Astrocyte (in vitro differentiated cells and primary cell): Measurements from ENCODE around the gene SPINK5.

Experiments used
- EZH2 ChIP-seq: IDR thresholded peaks from 2 replicates; pipeline ENCODE4 v1.6.1; 2012; ENCODE audit warnings: mild to moderate bottlenecking, low read length, inconsistent platforms; ENCODE audit not compliant: insufficient read depth
- TF ChIP-seq, protein P1 (sequence below): IDR thresholded peaks from 2 replicates; pipeline ENCODE4 v1.5.1; 2011; ENCODE audit warnings: low read depth, mild to moderate bottlenecking, inconsistent platforms, low read length, moderate library complexity; ENCODE audit not compliant: insufficient read depth

DNA sequence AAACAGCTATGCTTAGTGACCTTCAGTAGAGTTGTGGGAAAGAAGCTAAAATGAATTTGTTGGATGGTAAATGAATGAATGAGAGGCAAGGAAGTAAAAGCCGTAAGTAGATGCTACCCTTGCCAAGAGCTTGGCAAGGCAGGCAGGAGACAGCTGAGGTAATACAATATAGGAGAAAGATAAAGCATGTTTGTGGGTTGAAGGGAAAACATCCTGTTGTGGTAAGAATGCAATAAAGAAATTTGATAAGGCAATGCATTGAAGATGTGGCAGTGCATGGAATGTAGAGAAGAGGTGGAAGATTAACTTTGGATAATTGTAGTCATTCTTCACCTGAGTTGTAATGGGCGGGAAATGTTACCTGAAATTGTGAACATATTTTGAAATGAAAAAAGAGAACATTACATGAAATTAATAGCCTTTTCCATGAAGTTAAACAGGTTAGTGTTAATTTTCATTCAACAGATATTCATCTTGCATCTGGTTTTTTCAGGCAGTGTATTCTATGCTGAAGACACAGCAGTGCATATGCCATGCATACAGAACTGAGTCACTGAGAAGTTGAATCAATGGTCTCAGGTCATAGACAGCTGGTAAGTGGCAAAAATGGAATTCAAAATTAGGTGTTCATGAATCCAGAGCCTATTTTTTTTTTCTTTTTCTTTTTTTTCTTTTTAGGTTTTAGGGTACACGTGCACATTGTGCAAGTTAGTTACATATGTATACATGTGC is 43.4 kb upstream of the SPINK5 start:
- TF ChIP-seq, protein P1, sequence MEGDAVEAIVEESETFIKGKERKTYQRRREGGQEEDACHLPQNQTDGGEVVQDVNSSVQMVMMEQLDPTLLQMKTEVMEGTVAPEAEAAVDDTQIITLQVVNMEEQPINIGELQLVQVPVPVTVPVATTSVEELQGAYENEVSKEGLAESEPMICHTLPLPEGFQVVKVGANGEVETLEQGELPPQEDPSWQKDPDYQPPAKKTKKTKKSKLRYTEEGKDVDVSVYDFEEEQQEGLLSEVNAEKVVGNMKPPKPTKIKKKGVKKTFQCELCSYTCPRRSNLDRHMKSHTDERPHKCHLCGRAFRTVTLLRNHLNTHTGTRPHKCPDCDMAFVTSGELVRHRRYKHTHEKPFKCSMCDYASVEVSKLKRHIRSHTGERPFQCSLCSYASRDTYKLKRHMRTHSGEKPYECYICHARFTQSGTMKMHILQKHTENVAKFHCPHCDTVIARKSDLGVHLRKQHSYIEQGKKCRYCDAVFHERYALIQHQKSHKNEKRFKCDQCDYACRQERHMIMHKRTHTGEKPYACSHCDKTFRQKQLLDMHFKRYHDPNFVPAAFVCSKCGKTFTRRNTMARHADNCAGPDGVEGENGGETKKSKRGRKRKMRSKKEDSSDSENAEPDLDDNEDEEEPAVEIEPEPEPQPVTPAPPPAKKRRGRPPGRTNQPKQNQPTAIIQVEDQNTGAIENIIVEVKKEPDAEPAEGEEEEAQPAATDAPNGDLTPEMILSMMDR = no peak
- TF ChIP-seq EZH2 = no peak
